NCI-H2107 (cell line): ENCODE results near the gene PPARD.

Experiments used
- DNase-seq: peaks from one replicate; lab custom pipeline; 2025; lab: John Stamatoyannopoulos, UW

Gene PPARD

GRCh38 chr6:35469751-35470662, 127.6 kb downstream of the PPARD start:
- DNase-seq = no peak

DNA sequence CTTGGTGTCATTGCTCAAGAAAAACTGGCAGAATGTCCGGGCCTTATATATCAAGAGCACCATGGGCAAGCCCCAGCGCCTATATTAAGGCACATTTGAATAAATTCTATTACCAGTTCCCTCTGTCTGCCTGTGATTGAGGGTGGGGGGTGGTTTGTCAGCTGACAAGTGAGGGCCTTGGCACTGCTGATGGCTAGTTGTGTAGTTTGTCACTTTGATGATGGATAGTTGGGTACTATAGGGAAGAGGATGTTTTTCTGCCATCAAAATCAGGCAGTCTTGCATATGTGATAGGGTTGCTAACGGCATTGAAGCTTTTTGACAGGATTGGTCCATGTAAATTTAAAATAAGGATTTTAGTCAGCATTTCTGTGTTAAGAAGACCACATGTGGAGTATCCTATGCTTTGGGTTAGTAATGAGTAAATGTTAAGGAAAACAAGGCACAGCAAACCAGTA, 128.3 kb downstream of the PPARD start:
- DNase-seq = no peak

GRCh38 chr6:35471836-35472345, 129.5 kb downstream of the PPARD start:
- DNase-seq = no peak

- DNase-seq = no peak
Measured at GRCh38 chr6:35473075-35473849, 130.9 kb downstream of the PPARD start.

DNA sequence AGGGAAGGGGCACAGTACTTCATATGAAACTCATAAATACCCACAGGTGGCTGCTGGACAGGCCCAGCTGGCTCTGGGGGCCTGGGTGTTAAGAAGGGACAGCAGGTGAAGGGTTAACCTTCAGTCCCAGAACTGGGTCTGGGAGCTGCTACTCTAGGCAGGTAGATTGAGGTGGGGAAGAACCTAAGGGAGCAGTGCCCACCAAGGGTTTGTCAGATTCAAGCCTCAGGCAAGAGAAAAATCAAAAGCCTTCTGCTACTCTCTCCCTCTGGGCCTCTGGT, 131.4 kb downstream of the PPARD start:
- no peak for DNase-seq

- no peak for DNase-seq
Measured at GRCh38 chr6:35474131-35474941, 132.0 kb downstream of the PPARD start.

GRCh38 chr6:35474942-35475570, 132.7 kb downstream of the PPARD start:
- DNase-seq = no peak

GRCh38 chr6:35475573-35475972, 133.2 kb downstream of the PPARD start:
- DNase-seq = no peak

- no peak for DNase-seq
Measured at GRCh38 chr6:35476004-35476403, 133.6 kb downstream of the PPARD start.

DNA sequence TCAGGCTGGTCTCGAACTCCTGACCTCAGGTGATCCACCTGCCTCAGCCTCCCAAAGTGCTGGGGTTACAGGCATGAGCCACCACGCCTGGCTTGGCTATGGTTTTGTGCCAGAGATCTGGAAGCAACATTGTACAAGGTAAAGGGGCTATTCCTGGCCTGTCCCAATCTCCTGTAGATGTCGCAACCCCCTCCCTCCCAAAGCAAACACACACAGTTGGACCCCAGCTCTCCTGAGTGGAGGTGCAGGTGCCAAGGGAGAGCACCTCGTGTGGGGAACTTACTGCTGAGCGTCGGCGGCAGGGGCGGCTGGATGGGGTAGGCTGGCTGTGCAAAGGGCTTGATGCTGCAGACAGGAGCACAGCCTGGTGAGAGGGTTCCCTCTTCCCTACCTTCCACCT, 134.7 kb downstream of the PPARD start:
- DNase-seq = no peak
